Measurements from ENCODE around the gene RALGAPA1. TPM values are rescaled to one million over a fixed set of nuclear protein-coding genes. Genes with fewer than 3 reads are reported as not detected.

The RALGAPA1 gene
- total and polyA plus RNA-seq, 2 experiments from 2014 or later: 21.9 to 27.3 TPM

GRCh38 chr14:35632676-35633075, 176.4 kb downstream of the RALGAPA1 start:
- H3K27ac Mint-ChIP-seq: peak overlapping the region; percentile 65; the same call in 1 of the 2 replicates
- H3K4me2 ChIP-seq: no peak overlapping the region
- no peaks in the 10 kb centered on the region for H3K4me1 ChIP-seq (ENCODE audit: insufficient read depth)
- no peaks in the 10 kb centered on the region for H3K9me2 ChIP-seq (ENCODE audit: insufficient read depth)
- no peaks in the 10 kb centered on the region for H3K36me3 ChIP-seq (ENCODE audit: insufficient read depth)
- H3K36me3 Mint-ChIP-seq (ENCODE audit: low read depth): no peaks in the 10 kb centered on the region
- no peak for DNase-seq (ENCODE audit: low spot score)
- H3K27ac ChIP-seq (ENCODE audit: low read depth): no peak overlapping the region; the same call in 1 of the 2 replicates
- no peaks in the 10 kb centered on the region for H3F3A ChIP-seq (replicated peaks; ENCODE audit: low read depth)
- no peak overlapping the region for H2AFZ ChIP-seq
- no peak overlapping the region for H3K4me3 Mint-ChIP-seq
- no peaks in the 10 kb centered on the region for H4K20me1 ChIP-seq (replicated peaks; ENCODE audit: insufficient read depth)
- ATAC-seq: no peak
- H3K27me3 ChIP-seq (ENCODE audit: insufficient read depth): no peaks in the 10 kb centered on the region
- H3K4me1 Mint-ChIP-seq: peaks cover 9% of the 10 kb centered on the region; the same call in 2 of the 3 replicates
- no peak overlapping the region for H3K4me3 ChIP-seq
- peaks cover 2% of the 10 kb centered on the region for H3K27me3 Mint-ChIP-seq (ENCODE audit: insufficient read depth, low read depth, poor library complexity)
- H3K9me3 Mint-ChIP-seq: no peaks in the 10 kb centered on the region
- no peak for TF ChIP-seq CTCF (conservative IDR thresholded peaks at IDR 0.05; ENCODE audit: low read depth in 2 of 2)
- no peak for TF ChIP-seq REST (IDR thresholded peaks at IDR 0.05; ENCODE audit: unreplicated experiment)
- TF ChIP-seq EZH2 (IDR thresholded peaks at IDR 0.05; ENCODE audit: low read depth, unreplicated experiment): no peak
- TF ChIP-seq STAT1 (IDR thresholded peaks at IDR 0.05; ENCODE audit: unreplicated experiment): no peak
- TF ChIP-seq ZNF114 (CRISPR knock-in tag; IDR thresholded peaks at IDR 0.05): no peak
- TF ChIP-seq ZNF462 (CRISPR knock-in tag; IDR thresholded peaks at IDR 0.05): no peak
- no peak for TF ChIP-seq ETS1 (IDR thresholded peaks at IDR 0.05)
- no peak for TF ChIP-seq POLR2AphosphoS5 (IDR thresholded peaks at IDR 0.05; ENCODE audit: low read depth)
- no peak for TF ChIP-seq NANOG (IDR thresholded peaks at IDR 0.05; ENCODE audit: borderline replicate concordance)
- TF ChIP-seq ZNF331 (CRISPR knock-in tag; IDR thresholded peaks at IDR 0.05; ENCODE audit: low read depth): no peak
- TF ChIP-seq JUNB (IDR thresholded peaks at IDR 0.05; ENCODE audit: unreplicated experiment): no peak
- no peak for TF ChIP-seq EZH2phosphoT487 (IDR thresholded peaks at IDR 0.05; ENCODE audit: unreplicated experiment)
- TF ChIP-seq CREB1 (CRISPR knock-in tag; IDR thresholded peaks at IDR 0.05; ENCODE audit: low read depth): no peak
- no peaks in the 10 kb centered on the region for H3K79me2 ChIP-seq (replicated peaks; ENCODE audit: insufficient read depth)

All from GM23338 (cell line).